Psoas muscle (tissue), 8 donors: ENCODE measurements around the gene FIZ1. TPM values are rescaled to one million over a fixed set of nuclear protein-coding genes. Genes with fewer than 3 reads are reported as not detected.

Source experiments
- ATAC-seq, 4 donors: fragments of 200-7000 bp; cut with Tn5 transposase; one replicate each; pipeline ENCODE4 v1.9.1; 2020; ENCODE audit warnings: moderate library complexity in 3 of 4, mild to moderate bottlenecking in 2 of 4
- DNase-seq, 2 donors: peaks; one replicate each; pipeline ENCODE4 v3.0.0-alpha.2; 2020
- H3K27ac ChIP-seq: fragments of 200-600 bp; one replicate; pipeline ENCODE4 v1.8.0; 2022
- H3K27me3 ChIP-seq, 3 donors: fragments of 200-600 bp in 1 of 3; one replicate each; pipeline versions ENCODE4 v1.6.1 to v1.8.0; 2013 to 2022; ENCODE audit warnings: low read length in 2 of 3, mild to moderate bottlenecking in 2 of 3, moderate library complexity in 1 of 3; ENCODE audit not compliant: insufficient read depth in 3 of 3
- H3K36me3 ChIP-seq, 2 donors: fragments of 200-600 bp in 1 of 2; one replicate each; pipeline versions ENCODE4 v1.6.1 to v1.8.0; 2013 to 2022; ENCODE audit warnings: low read depth in 1 of 2, mild to moderate bottlenecking in 1 of 2, moderate library complexity in 1 of 2; ENCODE audit not compliant: insufficient read depth in 1 of 2
- H3K4me1 ChIP-seq: fragments of 200-600 bp; one replicate; pipeline ENCODE4 v1.8.0; 2022
- H3K4me3 ChIP-seq: fragments of 200-600 bp; one replicate; pipeline ENCODE4 v1.8.0; 2022; ENCODE audit warnings: mild to moderate bottlenecking
- H3K9me3 ChIP-seq: fragments of 200-600 bp; one replicate; pipeline ENCODE4 v1.8.0; 2022
- CTCF ChIP-seq: fragments of 200-600 bp; IDR thresholded peaks from one replicate; pipeline ENCODE4 v1.8.0; 2022; ENCODE audit warnings: antibody characterized with exemption
- WGBS, 3 donors: extraction: QIAGEN DNeasy Blood & Tissue Kit; methylation state at CpG; one replicate each; pipeline versions ENCODE4 v1.1.6 to v1.1.7; 2013; 5-methylcytosine and 5-hydroxymethylcytosine counted together
- intact Hi-C, 2 donors: fragments of 100-400 bp; cut with DNase I; formaldehyde crosslinking; loops; one replicate each; pipeline versions ENCODE4 v1.11.0 to v1.14.2; 2022
- polyA plus RNA-seq, 3 donors: library from polyadenylated mRNA; stranded (reverse); fragments of 200-250 nt; gene quantifications; one replicate each; pipeline ENCODE4 v1.2.3, GENCODE V29; 2013
- total RNA-seq, 4 donors: library from RNA; stranded (reverse); fragmentation: NEBNext Ultra II Directional in 2 of 4; extraction: Animal tissue kit (Norgen Biotek cat#: 25700) in 2 of 4; gene quantifications; one replicate each; pipeline versions ENCODE4 v1.2.1 to v1.2.4, GENCODE V29; 2021 to 2023
- donor health status: healthy with polysubstance abuse.
- donor health status: DM: no; HTN: no; CAD: no; lungs with moderate emphysema.
- donor health status: Bipolar disorder and iron deficiency.
- donor health status: healthy.
- donor health status: DM: yes; HTN: yes; CAD: no.
- donor health status: DM: no; HTN: no; CAD: no.
- donor health status: DM: no; HTN: no; CAD: no.
- donor health status: DM: yes; HTN: yes; CAD: no.

The FIZ1 gene
- total and polyA plus RNA-seq, 7 donors = 9.9 to 23.7 (median 11.5) TPM

- no peak for DNase-seq
- Histone ChIP-seq H3K4me3 (peak overlapping the region; percentile 65), H3K9me3 (no peaks in the 10 kb centered on the region), H3K36me3 (peaks cover 4 to 10% of the 10 kb centered on the region in 2 donors), H3K4me1 (peaks cover 40% of the 10 kb centered on the region), H3K27ac (peak overlapping the region; percentile 90), H3K27me3 (no peaks in the 10 kb centered on the region)
- ATAC-seq = no peak
- no peak for TF ChIP-seq CTCF
- WGBS, 3 donors = 63 to 92% (median 67%) methylated on average over 7 of the region's 7 CpGs
- intact Hi-C loops = loop anchor here in 1 of 2 donors (10.0 kb wide), 2 partner anchors 238 to 488 kb away; partner anchors contain the start of genes RPL28 and TMEM238
Measured at GRCh38 chr19:55623130-55623529, 23.8 kb upstream of the FIZ1 start.

- TF ChIP-seq CTCF = no peak
- Histone ChIP-seq H3K27ac (peak overlapping the region; percentile 90), H3K27me3 (no peaks in the 10 kb centered on the region), H3K4me1 (peaks cover 40% of the 10 kb centered on the region), H3K4me3 (no peak overlapping the region), H3K36me3 (peaks cover 4 to 16% of the 10 kb centered on the region in 2 donors), H3K9me3 (no peaks in the 10 kb centered on the region)
- DNase-seq = peak in 1 of 2 donors; percentile 66
- whole genome bisulfite sequencing, 3 donors = 71 to 84% (median 78%) methylated on average over 36 to 40 of the region's 40 CpGs
- no peak for ATAC-seq
- intact Hi-C loops = loop anchor here in 1 of 2 donors (10.0 kb wide), 2 partner anchors 238 to 488 kb away; partner anchors contain the start of genes RPL28 and TMEM238
Measured at GRCh38 chr19:55622242-55622969, 23.1 kb upstream of the FIZ1 start.

- WGBS, 3 donors = 88 to 96% (median 90%) methylated on average over 53 to 55 of the region's 55 CpGs
- peaks cover 4 to 21% of the 10 kb centered on the region in 2 donors for H3K36me3 ChIP-seq
- peak overlapping the region; percentile 90 for H3K27ac ChIP-seq
- no peak for TF ChIP-seq CTCF
- no peaks in the 10 kb centered on the region for H3K27me3 ChIP-seq
- intact Hi-C loops = loop anchor here in 1 of 2 donors (10.0 kb wide), 2 partner anchors 237 to 487 kb away; partner anchors contain the start of genes RPL28 and TMEM238
- DNase-seq = peak in 1 of 2 donors; percentile 64
- no peaks in the 10 kb centered on the region for H3K9me3 ChIP-seq
- H3K4me3 ChIP-seq = no peak overlapping the region
- ATAC-seq = no peak
- H3K4me1 ChIP-seq = peaks cover 40% of the 10 kb centered on the region
Measured at GRCh38 chr19:55621673-55622231, 22.4 kb upstream of the FIZ1 start.

GRCh38 chr19:55621205-55621672, 21.9 kb upstream of the FIZ1 start:
- no peaks in the 10 kb centered on the region for H3K27me3 ChIP-seq
- H3K36me3 ChIP-seq = peaks cover 7 to 26% of the 10 kb centered on the region in 2 donors
- intact Hi-C loops = loop anchor here in 1 of 2 donors (10.0 kb wide), 2 partner anchors 236 to 486 kb away; partner anchors contain the start of genes RPL28 and TMEM238
- ATAC-seq (peak; percentile 14 to 49 (median 24)), DNase-seq (peak in 1 of 2 donors; percentile 76)
- no peak for TF ChIP-seq CTCF
- H3K27ac ChIP-seq = peak overlapping the region; percentile 46
- H3K4me3 ChIP-seq = no peak overlapping the region
- no peaks in the 10 kb centered on the region for H3K9me3 ChIP-seq
- 31 to 55% (median 35%) methylated on average over 9 of the region's 9 CpGs for WGBS, 3 donors
- peaks cover 40% of the 10 kb centered on the region for H3K4me1 ChIP-seq
